Endothelial cell of umbilical vein (primary cell): ENCODE results near the gene TSPYL2. TPM values are rescaled to one million over a fixed set of nuclear protein-coding genes. Genes with fewer than 3 reads are reported as not detected.
A peak's percentile ranks its signal among the peaks of the same experiment; 100 is the strongest.

Experiments
- BruUV-seq: library from RNA; stranded (reverse); fragments of 400-500 nt; replicated peaks from 2 replicates; lab custom pipeline; 2021; lab: Mats Ljungman, UMichigan
- CTCF ChIA-PET: fragments of 300-600, 350-600 bp; sonication (Branson Sonifier 250); formaldehyde crosslinking; loops from one replicate; lab custom pipeline; 2021; ENCODE audit warnings: antibody characterized with exemption, inconsistent platforms; lab: Charles Lee
- POLR2A ChIA-PET: fragments of 300-600, 350-600 bp; sonication (Branson Sonifier 250); formaldehyde crosslinking; loops from one replicate; lab custom pipeline; 2021; ENCODE audit warnings: antibody characterized with exemption, inconsistent platforms; lab: Charles Lee
- DNase-seq: peaks from one replicate; pipeline ENCODE4 v3.0.0-alpha.2; 2011; ENCODE audit warnings: low read depth, low spot score
- FAIRE-seq: peaks from 2 replicates; lab custom pipeline; 2011; peaks lifted over from hg19 to GRCh38; lab: Jason Lieb, UNC
- H2AFZ ChIP-seq: 2 replicates; pipeline ENCODE4 v1.6.0; 2012; ENCODE audit warnings: low read depth, low read length, control low read depth, inconsistent platforms
- H3K27ac ChIP-seq: 2 replicates; pipeline ENCODE4 v1.5.1; 2011; ENCODE audit warnings: low read depth, mild to moderate bottlenecking, control low read depth, low read length, moderate library complexity; ENCODE audit not compliant: insufficient read depth
- H3K27me3 ChIP-seq, 2 experiments: 2 replicates each; pipeline versions ENCODE4 v1.6.0 to v1.6.1; 2011; ENCODE audit warnings: low read length in 2 of 2, mixed read lengths in 1 of 2; ENCODE audit not compliant: control insufficient read depth in 2 of 2, insufficient read depth in 2 of 2
- H3K36me3 ChIP-seq, 2 experiments: 2 replicates in 1 of 2; 3 replicates in 1 of 2; pipeline ENCODE4 v1.5.1; 2011; ENCODE audit warnings: low read length in 2 of 2, mild to moderate bottlenecking in 1 of 2, moderate library complexity in 1 of 2; ENCODE audit not compliant: control insufficient read depth in 2 of 2, insufficient read depth in 2 of 2; ENCODE audit errors: extremely low read depth in 1 of 2
- H3K4me1 ChIP-seq: 3 replicates; pipeline ENCODE4 v1.5.1; 2011; ENCODE audit warnings: mild to moderate bottlenecking, low read length; ENCODE audit not compliant: control insufficient read depth, insufficient read depth; ENCODE audit errors: extremely low read depth
- H3K4me2 ChIP-seq: 2 replicates; pipeline ENCODE4 v1.6.1; 2011; ENCODE audit warnings: low read length, control low read depth, mixed read lengths; ENCODE audit not compliant: insufficient read depth
- H3K4me3 ChIP-seq, 3 experiments: fragments of 200-600 bp in 1 of 3; sonication (generic), shearing (Covaris generic) in 1 of 3; replicated peaks in 1 of 3; 2 replicates each; pipeline ENCODE4 v1.5.1; 2011 to 2016; ENCODE audit warnings: control low read depth in 3 of 3, low read length in 3 of 3, mild to moderate bottlenecking in 2 of 3, inconsistent platforms in 1 of 3, low read depth in 1 of 3, moderate library complexity in 1 of 3; ENCODE audit not compliant: insufficient read depth in 1 of 3
- H3K79me2 ChIP-seq: 2 replicates; pipeline ENCODE4 v1.6.0; 2012; ENCODE audit warnings: low read length, inconsistent platforms; ENCODE audit not compliant: control insufficient read depth, insufficient read depth
- H3K9ac ChIP-seq: replicated peaks from 2 replicates; pipeline ENCODE3; 2011; ENCODE audit warnings: low read length, control low read depth; ENCODE audit not compliant: insufficient read depth; ENCODE audit errors: extremely low read depth
- H3K9me1 ChIP-seq: replicated peaks from 3 replicates; pipeline ENCODE4 v1.6.0; 2011; ENCODE audit warnings: mild to moderate bottlenecking, low read length; ENCODE audit not compliant: control insufficient read depth, insufficient read depth; ENCODE audit errors: extremely low read depth
- H3K9me3 ChIP-seq: replicated peaks from 2 replicates; pipeline ENCODE4 v1.5.1; 2012; ENCODE audit warnings: low read length, inconsistent platforms; ENCODE audit not compliant: control insufficient read depth, insufficient read depth
- H4K20me1 ChIP-seq: replicated peaks from 2 replicates; pipeline ENCODE3; 2011; ENCODE audit warnings: mild to moderate bottlenecking, low read length; ENCODE audit not compliant: control insufficient read depth, insufficient read depth; ENCODE audit errors: extremely low read depth
- CTCF ChIP-seq, 2 donors: IDR thresholded peaks; 1 replicate in 1 of 2; 2 replicates in 1 of 2; pipeline ENCODE4 v1.5.1; 2011; ENCODE audit warnings: low read length in 2 of 2, mild to moderate bottlenecking in 2 of 2, moderate library complexity in 2 of 2, control low read depth in 1 of 2, inconsistent platforms in 1 of 2, low read depth in 1 of 2; ENCODE audit not compliant: insufficient read depth in 1 of 2; ENCODE audit errors: extremely low read depth in 1 of 2
- EZH2 ChIP-seq: IDR thresholded peaks from 2 replicates; pipeline ENCODE4 v1.6.1; 2012; ENCODE audit warnings: borderline replicate concordance, low read depth, mild to moderate bottlenecking, moderate library complexity, low read length, inconsistent platforms; ENCODE audit not compliant: severe bottlenecking
- FOS ChIP-seq: IDR thresholded peaks from 2 replicates; pipeline ENCODE4 v1.6.1; 2011; ENCODE audit warnings: mild to moderate bottlenecking, low read length, moderate library complexity, borderline replicate concordance; ENCODE audit not compliant: insufficient read depth
- GATA2 ChIP-seq: IDR thresholded peaks from 2 replicates; pipeline ENCODE4 v1.7.0; 2011; ENCODE audit warnings: low read depth, mild to moderate bottlenecking, moderate library complexity, mixed read lengths, low read length; ENCODE audit not compliant: insufficient read length, insufficient read depth
- JUN ChIP-seq: IDR thresholded peaks from 2 replicates; pipeline ENCODE4 v1.6.1; 2011; ENCODE audit warnings: borderline replicate concordance, low read depth; ENCODE audit not compliant: insufficient read length, insufficient read depth
- MAX ChIP-seq: IDR thresholded peaks from 2 replicates; pipeline ENCODE4 v1.6.1; 2011; ENCODE audit not compliant: insufficient read depth, insufficient read length
- dilution Hi-C: fragments of 300-500 bp; cut with MboI; formaldehyde crosslinking; loops from one replicate; pipeline ENCODE4 v1.15.0; 2019; ENCODE audit warnings: low sequenced_read_pairs; ENCODE audit not compliant: extremely low pct_ligation_motif_present
- intact Hi-C: fragments of 100-400 bp; cut with micrococcal nuclease; formaldehyde crosslinking; loops from one replicate; pipeline ENCODE4 v1.10.0; 2022
- polyA plus RNA-seq, 4 experiments: library from polyadenylated mRNA; depleted of rRNA in 3 of 4; stranded (reverse) in 3 of 4; unstranded in 1 of 4; fragments of >200 nt; gene quantifications; 2 replicates each; pipeline versions ENCODE4 v1.2.1 to v1.2.3, GENCODE V29; 2011 to 2012; ENCODE audit warnings: missing spikeins in 1 of 4
- total RNA-seq: library from RNA; stranded (reverse); gene quantifications from 2 replicates; pipeline ENCODE4 v1.2.3, GENCODE V29; 2021

TSPYL2 gene
- total and polyA plus RNA-seq, 2 donors (not counting 3 experiments of a cell fraction or from before 2014, with no cell fraction given) = 17.3 to 17.8 TPM

- no TSS peak for BruUV-seq
- dilution Hi-C loops = no loop called here
- Histone ChIP-seq H2AFZ (no peak overlapping the region), H3K36me3 (peaks cover 0 to 3% of the 10 kb centered on the region in 2 experiments), H3K9ac (no peak overlapping the region), H3K4me3 (no peak overlapping the region), H3K79me2 (no peaks in the 10 kb centered on the region), H3K9me3 (no peaks in the 10 kb centered on the region), H3K4me2 (no peak overlapping the region), H3K27ac (no peak overlapping the region), H3K4me1 (no peaks in the 10 kb centered on the region), H3K27me3 (no peaks in the 10 kb centered on the region), H3K9me1 (no peaks in the 10 kb centered on the region), H4K20me1 (no peaks in the 10 kb centered on the region)
- intact Hi-C loops = loop anchor here (1.0 kb wide), 2 partner anchors 17 to 21 kb away; no protein-coding TSS in a partner anchor
- ChIA-PET CTCF (interaction anchor here (1.1 to 1.2 kb wide), 2 partner anchors 10 to 17 kb away, joined by 5 to 8 read pairs; partner anchors contain the start of gene TSPYL2), POLR2A (no interaction called here)
- TF ChIP-seq FOS (no peak), CTCF (IDR thresholded peaks at IDR 0.05; ENCODE audit: extremely low read depth in 1 of 2, insufficient read depth in 1 of 2, low read depth in 1 of 2, low read length in 2 of 2) (peak; percentile 42 to 44), EZH2 (no peak), MAX (no peak), GATA2 (no peak), JUN (no peak)
- FAIRE-seq = peak; percentile 91
- peak; percentile 49 for DNase-seq
Observed at GRCh38 chrX:53071604-53072417, 10.4 kb upstream of the TSPYL2 start.
